OCI-LY3 (cell line): Measurements from ENCODE around the gene RFWD3.

Experiments
- EZH2phosphoT487 ChIP-seq: fragments of 200-600 bp; shearing (Covaris generic); IDR thresholded peaks from 2 replicates; pipeline ENCODE4 v1.6.1; 2018; ENCODE audit warnings: antibody characterized with exemption, mixed run types, low read depth
- TF ChIP-seq, protein P1 (sequence below): fragments of 200-600, 300-600 bp; sonication (generic); IDR thresholded peaks from 2 replicates; pipeline ENCODE4 v1.5.1; 2014; ENCODE audit warnings: antibody characterized with exemption, low read length, low read depth

DNA sequence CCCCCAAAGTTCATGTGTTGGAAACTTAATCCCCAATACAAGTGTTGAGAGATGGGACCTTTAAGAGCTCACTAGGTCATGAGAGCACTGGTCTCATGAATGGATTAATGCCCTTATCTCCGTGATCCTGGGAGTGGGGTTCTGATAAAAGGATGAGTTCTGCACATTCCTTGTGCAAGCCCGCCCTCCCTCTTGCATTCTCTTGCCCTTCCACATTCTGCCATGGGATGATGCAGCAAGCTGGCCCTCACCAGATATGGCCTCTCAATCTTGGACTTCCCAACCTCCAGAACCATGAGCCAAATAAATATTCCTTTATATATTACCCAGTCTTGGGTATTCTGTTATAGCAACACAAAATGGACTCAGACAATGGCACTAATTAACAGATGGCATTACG, 73.8 kb downstream of the RFWD3 start:
- TF ChIP-seq, protein P1, sequence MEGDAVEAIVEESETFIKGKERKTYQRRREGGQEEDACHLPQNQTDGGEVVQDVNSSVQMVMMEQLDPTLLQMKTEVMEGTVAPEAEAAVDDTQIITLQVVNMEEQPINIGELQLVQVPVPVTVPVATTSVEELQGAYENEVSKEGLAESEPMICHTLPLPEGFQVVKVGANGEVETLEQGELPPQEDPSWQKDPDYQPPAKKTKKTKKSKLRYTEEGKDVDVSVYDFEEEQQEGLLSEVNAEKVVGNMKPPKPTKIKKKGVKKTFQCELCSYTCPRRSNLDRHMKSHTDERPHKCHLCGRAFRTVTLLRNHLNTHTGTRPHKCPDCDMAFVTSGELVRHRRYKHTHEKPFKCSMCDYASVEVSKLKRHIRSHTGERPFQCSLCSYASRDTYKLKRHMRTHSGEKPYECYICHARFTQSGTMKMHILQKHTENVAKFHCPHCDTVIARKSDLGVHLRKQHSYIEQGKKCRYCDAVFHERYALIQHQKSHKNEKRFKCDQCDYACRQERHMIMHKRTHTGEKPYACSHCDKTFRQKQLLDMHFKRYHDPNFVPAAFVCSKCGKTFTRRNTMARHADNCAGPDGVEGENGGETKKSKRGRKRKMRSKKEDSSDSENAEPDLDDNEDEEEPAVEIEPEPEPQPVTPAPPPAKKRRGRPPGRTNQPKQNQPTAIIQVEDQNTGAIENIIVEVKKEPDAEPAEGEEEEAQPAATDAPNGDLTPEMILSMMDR: no peak
- no peak for TF ChIP-seq EZH2phosphoT487
